Measurements from ENCODE around the gene LUC7L. TPM values are rescaled to one million over a fixed set of nuclear protein-coding genes. Genes with fewer than 3 reads are reported as not detected.

The LUC7L gene
- total RNA-seq (152 TPM), polyA plus RNA-seq (10 to 100 TPM in 1 of 4 donors, 1 to 10 TPM in 3; 8.9 to 10.9 (median 9.8) TPM)

GRCh38 chr16:228852-229730 is at the start of gene LUC7L:
Gene LUC7L, minus strand, starts transcription at chr16:229449. Its CDS starts 110 bp downstream, at chr16:229339.
- ATAC-seq (ENCODE audit: low read depth in 2 of 2): peak; percentile 91
- Mint-ChIP-seq H3K27me3 (no peaks in the 10 kb centered on the region), H3K9me3 (no peaks in the 10 kb centered on the region)

GRCh38 chr16:278863-279366 is 49.7 kb upstream of the LUC7L start:
- peaks cover 34% of the 10 kb centered on the region for H3K4me1 ChIP-seq (ENCODE audit: control insufficient read depth, insufficient read depth, low read length, poor library complexity, severe bottlenecking)
- Mint-ChIP-seq H3K4me3 (peak overlapping the region in 2 of 4 donors; percentile 1 to 73), H3K36me3 (no peaks in the 10 kb centered on the region), H3K27ac (no peak overlapping the region), H3K9me3 (no peaks in the 10 kb centered on the region), H3K27me3 (peaks cover 34% of the 10 kb centered on the region), H3K4me1 (peaks cover 6 to 15% (median 9%) of the 10 kb centered on the region in 4 donors)
- peak; percentile 59 to 62 for ATAC-seq (ENCODE audit: low read depth in 2 of 2)
- H3K27me3 ChIP-seq (ENCODE audit: control insufficient read depth, insufficient read depth, low read length): peaks cover 4% of the 10 kb centered on the region
- H3K27ac ChIP-seq (ENCODE audit: insufficient read depth, low read length, poor library complexity, severe bottlenecking): no peak overlapping the region
- H3K4me3 ChIP-seq (ENCODE audit: low read depth, low read length): no peak overlapping the region
- no peaks in the 10 kb centered on the region for H3K36me3 ChIP-seq (ENCODE audit: control insufficient read depth, insufficient read depth, low read length)
- H3K9me3 ChIP-seq (ENCODE audit: control insufficient read depth in 2 of 2, low read length in 2 of 2): no peaks in the 10 kb centered on the region
- peak in 2 of 3 donors; percentile 50 to 81 for DNase-seq

More at GRCh38 chr16:228852-229730, at the start of gene LUC7L:
- no peaks in the 10 kb centered on the region for H3K9me3 ChIP-seq (ENCODE audit: control insufficient read depth in 2 of 2, low read length in 2 of 2)
- peak within 1 kb of the TSS; percentile 71 for H3K4me3 ChIP-seq (ENCODE audit: low read depth, low read length)
- peaks cover 26% of the 10 kb centered on the region for H3K36me3 ChIP-seq (ENCODE audit: control insufficient read depth, insufficient read depth, low read length)
- H3K4me1 Mint-ChIP-seq: peaks cover 20 to 36% (median 29%) of the 10 kb centered on the region in 4 donors
- peaks cover 22% of the 10 kb centered on the region for H3K36me3 Mint-ChIP-seq
- peaks cover 29% of the 10 kb centered on the region for H3K4me1 ChIP-seq (ENCODE audit: control insufficient read depth, insufficient read depth, low read length, poor library complexity, severe bottlenecking)
- H3K27me3 ChIP-seq (ENCODE audit: control insufficient read depth, insufficient read depth, low read length): no peaks in the 10 kb centered on the region
- peak within 1 kb of the TSS; percentile 52 to 95 (median 87) for H3K27ac Mint-ChIP-seq
- peak; percentile 77 to 89 (median 85) for DNase-seq
- H3K27ac ChIP-seq (ENCODE audit: insufficient read depth, low read length, poor library complexity, severe bottlenecking): peak within 1 kb of the TSS; percentile 94
- peak within 1 kb of the TSS; percentile 90 to 95 (median 92) for H3K4me3 Mint-ChIP-seq

GRCh38 chr16:276426-277077 is 47.3 kb upstream of the LUC7L start:
- no peak overlapping the region for H3K27ac ChIP-seq (ENCODE audit: insufficient read depth, low read length, poor library complexity, severe bottlenecking)
- Mint-ChIP-seq H3K9me3 (no peaks in the 10 kb centered on the region), H3K27me3 (peaks cover 44% of the 10 kb centered on the region), H3K27ac (no peak overlapping the region), H3K4me1 (peaks cover 6 to 15% (median 9%) of the 10 kb centered on the region in 4 donors), H3K36me3 (no peaks in the 10 kb centered on the region), H3K4me3 (peak overlapping the region in 2 of 4 donors; percentile 55 to 73)
- no peaks in the 10 kb centered on the region for H3K36me3 ChIP-seq (ENCODE audit: control insufficient read depth, insufficient read depth, low read length)
- H3K9me3 ChIP-seq (ENCODE audit: control insufficient read depth in 2 of 2, low read length in 2 of 2): no peaks in the 10 kb centered on the region
- H3K4me1 ChIP-seq (ENCODE audit: control insufficient read depth, insufficient read depth, low read length, poor library complexity, severe bottlenecking): peaks cover 34% of the 10 kb centered on the region
- no peak overlapping the region for H3K4me3 ChIP-seq (ENCODE audit: low read depth, low read length)
- no peak for DNase-seq
- H3K27me3 ChIP-seq (ENCODE audit: control insufficient read depth, insufficient read depth, low read length): peaks cover 4% of the 10 kb centered on the region
- no peak for ATAC-seq (ENCODE audit: low read depth in 2 of 2)

- Mint-ChIP-seq H3K4me1 (peaks cover 6 to 15% (median 9%) of the 10 kb centered on the region in 4 donors), H3K27me3 (peaks cover 44% of the 10 kb centered on the region), H3K9me3 (no peaks in the 10 kb centered on the region), H3K27ac (no peak within 1 kb of the TSS), H3K36me3 (no peaks in the 10 kb centered on the region), H3K4me3 (peak within 1 kb of the TSS in 3 of 4 donors; percentile 55 to 73 (median 73))
- no peaks in the 10 kb centered on the region for H3K36me3 ChIP-seq (ENCODE audit: control insufficient read depth, insufficient read depth, low read length)
- DNase-seq: no peak
- H3K4me1 ChIP-seq (ENCODE audit: control insufficient read depth, insufficient read depth, low read length, poor library complexity, severe bottlenecking): peaks cover 27% of the 10 kb centered on the region
- no peak within 1 kb of the TSS for H3K4me3 ChIP-seq (ENCODE audit: low read depth, low read length)
- ATAC-seq (ENCODE audit: low read depth in 2 of 2): no peak
- H3K9me3 ChIP-seq (ENCODE audit: control insufficient read depth in 2 of 2, low read length in 2 of 2): no peaks in the 10 kb centered on the region
- H3K27ac ChIP-seq (ENCODE audit: insufficient read depth, low read length, poor library complexity, severe bottlenecking): no peak within 1 kb of the TSS
- peaks cover 4% of the 10 kb centered on the region for H3K27me3 ChIP-seq (ENCODE audit: control insufficient read depth, insufficient read depth, low read length)
These were observed 46.6 kb upstream of the LUC7L start, which contains the start of gene RGS11 for GRCh38 chr16:275786-276232. Gene RGS11, minus strand, starts transcription at chr16:275944. Its CDS starts 33 bp downstream, at chr16:275911.

- no peaks in the 10 kb centered on the region for H3K9me3 ChIP-seq (ENCODE audit: control insufficient read depth in 2 of 2, low read length in 2 of 2)
- H3K4me3 ChIP-seq (ENCODE audit: low read depth, low read length): no peak overlapping the region
- no peaks in the 10 kb centered on the region for H3K36me3 Mint-ChIP-seq
- H3K4me1 Mint-ChIP-seq: peaks cover 6 to 15% (median 9%) of the 10 kb centered on the region in 4 donors
- H3K4me3 Mint-ChIP-seq: peak overlapping the region in 1 of 4 donors; percentile 73
- peaks cover 4% of the 10 kb centered on the region for H3K27me3 ChIP-seq (ENCODE audit: control insufficient read depth, insufficient read depth, low read length)
- no peak overlapping the region for H3K27ac ChIP-seq (ENCODE audit: insufficient read depth, low read length, poor library complexity, severe bottlenecking)
- H3K36me3 ChIP-seq (ENCODE audit: control insufficient read depth, insufficient read depth, low read length): no peaks in the 10 kb centered on the region
- no peaks in the 10 kb centered on the region for H3K9me3 Mint-ChIP-seq
- H3K4me1 ChIP-seq (ENCODE audit: control insufficient read depth, insufficient read depth, low read length, poor library complexity, severe bottlenecking): peaks cover 24% of the 10 kb centered on the region
- peaks cover 44% of the 10 kb centered on the region for H3K27me3 Mint-ChIP-seq
- no peak overlapping the region for H3K27ac Mint-ChIP-seq
- no peak for ATAC-seq (ENCODE audit: low read depth in 2 of 2)
- DNase-seq: no peak
These were observed 45.9 kb upstream of the LUC7L start for GRCh38 chr16:275041-275641.

- H3K9me3 ChIP-seq (ENCODE audit: control insufficient read depth in 2 of 2, low read length in 2 of 2): no peaks in the 10 kb centered on the region
- Mint-ChIP-seq H3K36me3 (no peaks in the 10 kb centered on the region), H3K4me1 (peaks cover 0 to 9% (median 4%) of the 10 kb centered on the region in 4 donors), H3K27ac (no peak overlapping the region), H3K9me3 (no peaks in the 10 kb centered on the region), H3K4me3 (no peak overlapping the region), H3K27me3 (peaks cover 38% of the 10 kb centered on the region)
- H3K27me3 ChIP-seq (ENCODE audit: control insufficient read depth, insufficient read depth, low read length): peaks cover 2% of the 10 kb centered on the region
- H3K4me1 ChIP-seq (ENCODE audit: control insufficient read depth, insufficient read depth, low read length, poor library complexity, severe bottlenecking): peaks cover 13% of the 10 kb centered on the region
- DNase-seq (no peak), ATAC-seq (ENCODE audit: low read depth in 2 of 2) (no peak)
- no peak overlapping the region for H3K4me3 ChIP-seq (ENCODE audit: low read depth, low read length)
- no peaks in the 10 kb centered on the region for H3K36me3 ChIP-seq (ENCODE audit: control insufficient read depth, insufficient read depth, low read length)
- H3K27ac ChIP-seq (ENCODE audit: insufficient read depth, low read length, poor library complexity, severe bottlenecking): no peak overlapping the region
These were observed 44.5 kb upstream of the LUC7L start for GRCh38 chr16:273547-274421.

Data from CD4-positive, CD25-positive, alpha-beta regulatory T cell (primary cell).